Lower lobe of right lung (tissue), 2 donors: ENCODE data around the gene MAEL. TPM values are rescaled to one million over a fixed set of nuclear protein-coding genes. Genes with fewer than 3 reads are reported as not detected.

Experiments used
- ATAC-seq, 2 donors: fragments of 200-7000 bp; cut with Tn5 transposase; one replicate each; pipeline ENCODE4 v1.9.1; 2020 to 2022; ENCODE audit warnings: mild to moderate bottlenecking in 2 of 2, moderate library complexity in 2 of 2
- DNase-seq: peaks from one replicate; pipeline ENCODE4 v3.0.0-alpha.2; 2020
- H3K27ac ChIP-seq: fragments of 200-600 bp; one replicate; pipeline ENCODE4 v1.8.0; 2022
- H3K27me3 ChIP-seq: fragments of 200-600 bp; one replicate; pipeline ENCODE4 v1.8.0; 2022; ENCODE audit warnings: low read depth
- H3K36me3 ChIP-seq: fragments of 200-600 bp; one replicate; pipeline ENCODE4 v1.8.0; 2022; ENCODE audit warnings: mild to moderate bottlenecking
- H3K4me1 ChIP-seq: fragments of 200-600 bp; one replicate; pipeline ENCODE4 v1.8.0; 2022
- H3K4me3 ChIP-seq: fragments of 200-600 bp; one replicate; pipeline ENCODE4 v1.8.0; 2022; ENCODE audit warnings: mild to moderate bottlenecking
- H3K9me3 ChIP-seq: fragments of 200-600 bp; one replicate; pipeline ENCODE4 v1.8.0; 2022
- intact Hi-C: fragments of 100-400 bp; cut with DNase I; formaldehyde crosslinking; loops from one replicate; pipeline ENCODE4 v1.11.0; 2022
- total RNA-seq: library from RNA; stranded (reverse); fragmentation: NEBNext Ultra II Directional; extraction: Animal tissue kit (Norgen Biotek cat#: 25700); gene quantifications from one replicate; pipeline ENCODE4 v1.2.1, GENCODE V29; 2021
- TF ChIP-seq, protein P1 (sequence below): fragments of 200-600 bp; IDR thresholded peaks from one replicate; pipeline ENCODE4 v1.8.0; 2022; ENCODE audit warnings: antibody characterized with exemption, mild to moderate bottlenecking
- donor health status: DM: no; HTN: yes; CAD: no; lungs with severe emphysema.

MAEL gene
- total RNA-seq, 1 donor from 2014 or later = not detected

DNA sequence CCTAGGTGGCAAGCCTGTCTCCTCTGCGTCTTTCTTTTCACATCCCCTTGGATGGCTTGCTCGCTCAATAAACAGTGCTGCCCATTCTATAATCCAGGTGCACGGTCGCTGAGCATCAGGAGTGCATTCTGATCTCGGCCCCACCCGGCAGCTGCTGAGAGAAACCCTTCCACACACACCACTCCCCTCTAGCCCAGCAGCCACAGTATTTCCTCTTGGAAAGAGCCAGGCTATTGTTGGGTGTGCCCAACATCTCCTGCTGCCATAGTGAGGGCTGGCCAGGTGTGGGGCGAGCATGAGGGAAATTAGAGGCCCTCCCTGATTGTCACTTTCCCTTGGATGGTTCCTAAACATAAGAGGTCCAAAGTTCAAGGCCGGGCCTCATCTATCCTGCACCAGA lies 76.4 kb downstream of the MAEL start:
- no peak for ATAC-seq

DNA sequence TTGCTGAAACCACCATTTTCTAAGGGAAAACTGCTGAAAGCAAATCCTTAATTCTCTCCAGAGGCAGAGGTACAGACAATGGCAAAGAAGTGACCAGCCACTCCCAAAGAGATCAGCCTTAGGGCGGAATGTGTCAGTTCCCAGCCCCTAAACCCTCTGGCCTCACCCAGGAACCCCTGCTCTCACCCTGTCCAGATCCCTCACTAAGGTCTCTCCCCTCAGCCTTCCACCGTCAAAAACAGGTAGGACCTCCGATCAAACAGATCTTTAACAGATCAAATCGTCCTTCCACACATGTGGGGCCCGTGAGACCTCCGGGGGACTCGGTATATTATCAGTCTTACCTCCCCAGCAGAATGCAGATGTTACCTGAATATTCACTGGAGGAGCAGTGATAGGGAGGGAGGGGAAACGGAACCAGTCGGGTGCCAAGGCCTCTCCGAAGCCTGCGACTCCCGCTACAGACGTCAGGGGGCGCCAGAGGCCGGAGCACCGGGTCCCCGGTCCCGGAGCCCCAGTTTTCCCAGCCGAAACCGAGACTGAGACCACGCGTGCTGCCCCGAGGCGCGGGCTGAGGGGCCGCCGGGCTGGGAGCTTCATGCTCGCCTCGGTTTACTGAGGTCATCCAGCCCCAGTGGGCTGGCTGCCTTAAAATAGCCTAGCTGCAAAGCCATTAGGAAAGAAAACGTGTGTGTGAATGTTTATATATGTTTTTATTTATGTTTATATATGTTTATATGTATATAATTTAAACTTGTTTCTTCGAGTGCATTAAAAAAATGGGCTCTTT lies 77.4 kb downstream of the MAEL start:
- H3K4me1 ChIP-seq = peaks cover 5% of the 10 kb centered on the region
- intact Hi-C loops = no loop called here
- TF ChIP-seq, protein P1, sequence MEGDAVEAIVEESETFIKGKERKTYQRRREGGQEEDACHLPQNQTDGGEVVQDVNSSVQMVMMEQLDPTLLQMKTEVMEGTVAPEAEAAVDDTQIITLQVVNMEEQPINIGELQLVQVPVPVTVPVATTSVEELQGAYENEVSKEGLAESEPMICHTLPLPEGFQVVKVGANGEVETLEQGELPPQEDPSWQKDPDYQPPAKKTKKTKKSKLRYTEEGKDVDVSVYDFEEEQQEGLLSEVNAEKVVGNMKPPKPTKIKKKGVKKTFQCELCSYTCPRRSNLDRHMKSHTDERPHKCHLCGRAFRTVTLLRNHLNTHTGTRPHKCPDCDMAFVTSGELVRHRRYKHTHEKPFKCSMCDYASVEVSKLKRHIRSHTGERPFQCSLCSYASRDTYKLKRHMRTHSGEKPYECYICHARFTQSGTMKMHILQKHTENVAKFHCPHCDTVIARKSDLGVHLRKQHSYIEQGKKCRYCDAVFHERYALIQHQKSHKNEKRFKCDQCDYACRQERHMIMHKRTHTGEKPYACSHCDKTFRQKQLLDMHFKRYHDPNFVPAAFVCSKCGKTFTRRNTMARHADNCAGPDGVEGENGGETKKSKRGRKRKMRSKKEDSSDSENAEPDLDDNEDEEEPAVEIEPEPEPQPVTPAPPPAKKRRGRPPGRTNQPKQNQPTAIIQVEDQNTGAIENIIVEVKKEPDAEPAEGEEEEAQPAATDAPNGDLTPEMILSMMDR = peak; percentile 98
- H3K36me3 ChIP-seq = no peaks in the 10 kb centered on the region
- peak; percentile 91 to 94 for ATAC-seq
- DNase-seq = peak; percentile 83
- peak overlapping the region; percentile 39 for H3K4me3 ChIP-seq
- no peaks in the 10 kb centered on the region for H3K27me3 ChIP-seq
- H3K9me3 ChIP-seq = no peaks in the 10 kb centered on the region
- H3K27ac ChIP-seq = no peak overlapping the region

More for the DNA sequence above, 76.4 kb downstream of the MAEL start:
- H3K27ac ChIP-seq = no peak overlapping the region
- no peak overlapping the region for H3K4me3 ChIP-seq
- no peaks in the 10 kb centered on the region for H3K27me3 ChIP-seq
- no peak for DNase-seq
- H3K9me3 ChIP-seq = no peaks in the 10 kb centered on the region
- no peaks in the 10 kb centered on the region for H3K36me3 ChIP-seq
- H3K4me1 ChIP-seq = peaks cover 5% of the 10 kb centered on the region
- TF ChIP-seq, protein P1 = no peak
- intact Hi-C loops = no loop called here

DNA sequence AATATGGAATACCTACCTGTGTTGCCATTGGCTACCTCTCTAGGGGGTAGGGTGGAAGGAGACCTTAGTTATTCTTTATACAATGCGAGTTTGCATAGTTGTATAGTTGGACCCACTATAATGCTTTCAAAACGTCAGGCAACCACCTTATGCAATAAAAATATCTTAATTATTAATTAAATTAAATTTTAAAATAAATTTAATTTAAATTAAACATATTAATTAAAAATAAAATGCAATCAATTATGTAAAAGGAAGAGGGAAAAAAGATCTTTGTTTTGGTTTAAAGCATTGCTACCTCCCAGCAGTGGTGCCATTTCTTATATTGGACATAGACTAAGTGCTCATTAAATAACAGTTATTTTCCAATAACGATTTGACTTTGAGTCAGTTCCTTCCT lies 78.8 kb downstream of the MAEL start:
- no peak for ATAC-seq
- intact Hi-C loops = no loop called here
- no peaks in the 10 kb centered on the region for H3K36me3 ChIP-seq
- no peak overlapping the region for H3K27ac ChIP-seq
- H3K4me3 ChIP-seq = no peak overlapping the region
- TF ChIP-seq, protein P1 = no peak
- H3K4me1 ChIP-seq = peaks cover 5% of the 10 kb centered on the region
- no peaks in the 10 kb centered on the region for H3K9me3 ChIP-seq
- no peaks in the 10 kb centered on the region for H3K27me3 ChIP-seq
- no peak for DNase-seq

DNA sequence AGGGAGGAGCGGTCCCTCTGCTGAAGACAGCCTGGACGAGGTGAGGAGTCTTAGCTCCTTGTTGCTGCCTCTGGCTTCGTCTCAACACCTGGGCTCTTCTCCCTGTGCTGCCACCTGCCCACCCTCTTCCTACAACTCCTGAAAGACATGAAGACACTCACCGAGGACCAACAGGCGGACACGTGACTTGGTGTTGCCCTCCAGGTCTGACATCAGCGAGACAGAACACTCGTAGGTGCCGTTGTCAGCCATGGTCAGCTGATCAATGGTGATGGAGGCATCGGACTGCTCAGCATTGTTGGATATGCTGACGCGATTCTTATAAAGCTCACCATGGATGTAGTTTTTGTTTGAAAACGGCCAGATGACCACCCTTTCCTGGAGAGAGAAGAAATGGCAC lies 79.7 kb downstream of the MAEL start:
- H3K27ac ChIP-seq = no peak overlapping the region
- DNase-seq (no peak), ATAC-seq (no peak)
- peaks cover 5% of the 10 kb centered on the region for H3K4me1 ChIP-seq
- H3K4me3 ChIP-seq = no peak overlapping the region
- H3K9me3 ChIP-seq = no peaks in the 10 kb centered on the region
- H3K36me3 ChIP-seq = no peaks in the 10 kb centered on the region
- TF ChIP-seq, protein P1 = no peak
- H3K27me3 ChIP-seq = no peaks in the 10 kb centered on the region
- intact Hi-C loops = no loop called here

DNA sequence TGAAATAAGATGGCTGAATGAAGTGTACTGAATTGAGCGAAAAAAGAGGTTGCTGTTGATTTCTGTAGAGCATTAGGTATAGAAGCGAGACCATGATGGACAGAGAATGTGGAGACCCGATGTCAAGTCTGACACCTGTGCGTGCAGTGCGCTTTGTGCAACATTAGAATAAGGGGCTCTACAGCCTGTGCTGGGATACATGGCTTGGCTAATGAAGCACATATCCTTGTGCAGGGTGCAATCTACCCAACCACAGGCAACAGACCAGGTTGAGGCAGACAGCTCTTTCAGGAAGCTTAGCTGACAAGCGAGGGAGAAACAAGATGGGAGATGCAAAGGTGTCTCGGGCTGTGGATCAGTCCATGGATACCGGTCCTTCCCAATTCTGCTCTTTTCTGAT lies 82.2 kb downstream of the MAEL start:
- intact Hi-C loops = no loop called here
- Histone ChIP-seq H3K9me3 (no peaks in the 10 kb centered on the region), H3K27ac (no peak overlapping the region), H3K4me1 (peaks cover 5% of the 10 kb centered on the region), H3K4me3 (no peak overlapping the region), H3K27me3 (no peaks in the 10 kb centered on the region), H3K36me3 (no peaks in the 10 kb centered on the region)
- no peak for DNase-seq
- TF ChIP-seq, protein P1 = no peak
- no peak for ATAC-seq

Other genes with a start within 250 kb of the MAEL start
- gene POGK, start 149.8 kb upstream of the MAEL start, total RNA-seq = 58.2 TPM
- gene TADA1, start 113.0 kb upstream of the MAEL start, total RNA-seq = 9.6 TPM
- gene ILDR2, start 13.7 kb upstream of the MAEL start, total RNA-seq = 1.6 TPM
- 3.6 TPM for gene GPA33, start 101.1 kb downstream of the MAEL start, total RNA-seq
- 0.09 TPM for gene STYXL2, start 104.8 kb downstream of the MAEL start, total RNA-seq
- 20.1 TPM for gene POU2F1, start 231.6 kb downstream of the MAEL start, total RNA-seq